ENCODE results near the gene CCDC78. TPM values are rescaled to one million over a fixed set of nuclear protein-coding genes. Genes with fewer than 3 reads are reported as not detected.

CCDC78 gene
- total RNA-seq: 2.1 and 4.9 TPM in 2 replicates

GRCh38 chr16:726438-727290 is at the start of gene CCDC78, which contains the start of gene HAGHL:
Gene CCDC78, minus strand, starts transcription at chr16:726443. Its CDS starts 76 bp downstream, at chr16:726367.
Gene HAGHL, plus strand, starts transcription at chr16:727106. Its CDS starts 404 bp downstream, at chr16:727510.

DNA sequence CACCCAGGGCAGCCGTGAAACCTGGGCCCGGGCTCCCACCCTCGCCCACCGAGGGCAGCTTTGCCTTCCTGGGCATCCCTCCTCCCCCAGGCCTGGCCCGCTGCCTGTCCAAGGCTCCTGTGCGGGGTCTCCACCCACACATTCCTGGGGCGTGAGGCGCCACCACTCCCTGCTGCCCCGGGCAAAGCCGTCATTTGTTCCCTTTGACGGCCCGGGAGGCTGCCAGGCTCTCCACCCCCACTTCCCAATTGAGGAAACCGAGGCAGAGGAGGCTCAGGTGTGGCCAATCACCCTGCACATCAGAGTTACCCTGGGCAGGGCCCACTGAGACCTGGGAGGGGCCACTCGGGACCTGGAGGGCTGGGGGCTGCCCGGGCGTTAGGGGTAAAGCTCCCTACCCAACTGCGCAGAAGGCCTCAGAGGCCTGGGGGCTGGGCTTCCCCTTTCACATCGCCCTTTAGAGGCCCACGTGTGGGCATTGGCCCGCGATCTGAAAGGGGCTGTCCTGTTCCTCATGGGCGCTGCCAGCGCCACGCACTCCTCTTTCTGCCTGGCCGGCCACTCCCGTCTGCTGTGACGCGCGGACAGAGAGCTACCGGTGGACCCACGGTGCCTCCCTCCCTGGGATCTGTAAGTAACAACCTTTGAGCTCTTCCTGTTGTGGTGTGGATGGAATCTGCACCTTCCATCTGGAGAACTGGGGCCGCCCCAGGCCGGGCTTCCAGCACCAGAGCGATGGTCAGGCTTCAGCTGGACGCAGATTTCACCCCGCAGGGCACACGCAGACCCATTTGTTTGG is 34.5 kb upstream of the CCDC78 start, which contains the start of gene MSLN:
TSS of gene MSLN (plus strand) at position 190 of the 799 bp plus-strand sequence. CDS start 1,947 bp downstream, outside the sequence.

DNA sequence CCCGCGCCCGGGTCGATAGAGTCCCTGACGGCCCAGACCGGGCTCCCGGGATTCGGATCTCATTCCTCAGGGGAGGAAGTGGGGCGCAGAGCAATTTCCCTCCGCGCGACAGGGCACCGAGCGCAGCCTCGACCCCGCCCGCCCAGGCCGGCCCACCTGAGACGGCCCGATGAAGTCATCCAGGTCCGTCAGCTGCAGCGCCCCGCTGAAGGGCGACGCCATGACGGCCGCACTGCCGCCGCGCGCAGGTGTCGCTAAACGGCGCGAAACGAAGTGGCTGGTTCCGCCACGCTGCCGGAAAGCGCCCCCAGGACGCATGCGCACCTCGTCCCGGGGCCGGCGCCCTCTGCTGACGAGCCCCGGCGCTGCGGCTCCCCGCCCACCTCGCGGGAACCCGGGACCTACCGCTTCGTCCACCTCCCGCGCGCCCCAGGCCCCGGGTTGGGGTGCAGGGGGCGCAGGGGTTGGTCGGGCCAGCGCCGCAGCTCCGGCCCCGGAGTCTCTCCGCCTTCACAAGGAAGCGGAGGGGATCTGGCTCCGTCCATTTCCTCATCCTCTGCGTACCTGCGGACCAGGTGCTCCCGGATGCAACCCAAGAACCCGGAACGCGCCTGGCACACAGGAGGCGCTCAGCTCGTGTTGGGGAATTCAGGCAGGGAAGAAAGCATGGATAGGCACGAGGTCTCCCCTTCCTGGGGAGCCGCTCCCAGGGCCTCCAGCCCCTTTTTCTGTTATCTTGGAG is 14.7 kb upstream of the CCDC78 start, which contains the start of gene CIAO3:
TSS of gene CIAO3 (minus strand) at position 234 of the 742 bp plus-strand sequence. CDS start at position 222, 12 bp downstream.

DNA sequence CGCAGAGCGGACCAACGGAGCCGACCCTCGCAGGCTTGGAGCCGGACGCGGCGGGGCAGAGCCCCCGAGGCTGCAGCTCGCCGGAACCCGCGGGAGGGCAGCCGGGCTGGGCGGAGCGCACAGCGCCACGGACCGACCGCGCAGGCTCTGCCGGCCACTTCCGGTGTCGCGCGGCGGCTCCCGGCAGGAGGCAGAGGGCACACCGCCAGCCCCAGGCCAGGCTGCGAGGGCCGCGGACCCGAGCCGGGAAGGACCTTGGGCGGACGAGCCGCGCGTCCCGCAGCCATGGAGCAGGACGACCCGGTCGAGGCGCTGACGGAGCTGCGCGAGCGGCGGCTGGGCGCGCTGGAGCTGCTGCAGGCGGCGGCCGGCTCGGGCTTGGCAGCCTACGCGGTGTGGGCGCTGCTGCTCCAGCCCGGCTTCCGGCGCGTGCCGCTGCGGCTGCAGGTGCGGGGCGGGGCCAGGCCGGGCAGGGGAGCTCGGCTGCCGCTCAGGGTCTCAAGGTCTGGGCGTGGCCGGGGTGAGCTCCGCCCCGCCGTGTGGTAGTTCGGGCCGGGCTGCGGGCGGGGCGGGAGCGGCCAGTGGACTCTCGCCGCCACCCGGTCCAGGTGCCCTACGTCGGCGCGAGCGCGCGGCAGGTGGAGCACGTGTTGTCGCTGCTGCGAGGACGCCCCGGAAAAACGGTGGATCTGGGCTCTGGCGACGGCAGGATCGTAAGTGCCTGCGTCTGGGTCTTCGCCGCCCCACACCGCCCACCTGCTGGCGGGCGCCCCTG is 5.1 kb downstream of the CCDC78 start, which contains the start of gene ANTKMT:
TSS of gene ANTKMT (plus strand) at position 157 of the 775 bp plus-strand sequence. CDS start at position 286, 129 bp downstream.

DNA sequence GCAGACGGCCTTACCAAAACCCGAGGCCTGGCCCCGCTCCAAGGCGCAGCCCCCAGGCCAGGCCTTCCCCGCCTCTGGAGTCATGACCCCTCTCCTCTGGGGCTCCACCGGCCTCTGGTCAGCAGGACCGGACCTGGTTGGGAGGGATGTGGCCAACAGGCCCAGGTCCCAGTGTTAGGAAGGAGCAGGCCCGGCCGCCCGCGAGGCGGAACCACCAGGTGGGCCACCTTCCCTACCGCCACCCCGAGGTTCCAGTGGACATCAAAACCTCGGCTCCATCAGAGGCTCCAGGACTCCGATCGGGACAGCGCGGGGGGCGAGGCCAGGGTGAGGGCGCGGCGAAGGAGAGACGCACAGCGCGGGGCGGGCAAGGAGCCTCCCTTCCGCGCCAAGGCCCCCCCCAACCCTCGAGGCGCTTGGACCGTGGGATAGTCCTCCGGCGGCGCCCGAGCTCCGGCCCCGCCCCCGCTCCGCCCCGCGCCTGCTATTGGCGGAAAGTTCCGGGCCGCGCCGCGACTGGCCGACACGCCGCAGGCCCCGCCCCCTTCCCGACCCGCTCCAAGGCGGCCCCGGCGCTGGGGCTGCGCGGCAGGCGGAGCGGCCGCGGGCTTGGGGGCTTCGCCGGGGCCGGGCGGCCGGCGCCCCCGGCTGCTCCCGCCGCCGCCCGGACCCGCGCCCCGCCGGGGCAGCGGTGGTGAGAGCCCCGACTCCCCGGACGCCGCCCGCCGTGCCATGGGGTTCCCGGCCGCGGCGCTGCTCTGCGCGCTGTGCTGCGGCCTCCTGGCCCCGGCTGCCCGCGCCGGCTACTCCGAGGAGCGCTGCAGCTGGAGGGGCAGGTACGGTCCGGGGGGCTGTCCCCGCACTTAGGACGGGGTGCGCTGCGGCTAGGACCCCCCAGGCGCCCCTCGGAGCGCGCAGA is 11.4 kb downstream of the CCDC78 start, which contains the start of gene METRN:
TSS of gene METRN (plus strand) at position 561 of the 919 bp plus-strand sequence. CDS start at position 733, 172 bp downstream.

DNA sequence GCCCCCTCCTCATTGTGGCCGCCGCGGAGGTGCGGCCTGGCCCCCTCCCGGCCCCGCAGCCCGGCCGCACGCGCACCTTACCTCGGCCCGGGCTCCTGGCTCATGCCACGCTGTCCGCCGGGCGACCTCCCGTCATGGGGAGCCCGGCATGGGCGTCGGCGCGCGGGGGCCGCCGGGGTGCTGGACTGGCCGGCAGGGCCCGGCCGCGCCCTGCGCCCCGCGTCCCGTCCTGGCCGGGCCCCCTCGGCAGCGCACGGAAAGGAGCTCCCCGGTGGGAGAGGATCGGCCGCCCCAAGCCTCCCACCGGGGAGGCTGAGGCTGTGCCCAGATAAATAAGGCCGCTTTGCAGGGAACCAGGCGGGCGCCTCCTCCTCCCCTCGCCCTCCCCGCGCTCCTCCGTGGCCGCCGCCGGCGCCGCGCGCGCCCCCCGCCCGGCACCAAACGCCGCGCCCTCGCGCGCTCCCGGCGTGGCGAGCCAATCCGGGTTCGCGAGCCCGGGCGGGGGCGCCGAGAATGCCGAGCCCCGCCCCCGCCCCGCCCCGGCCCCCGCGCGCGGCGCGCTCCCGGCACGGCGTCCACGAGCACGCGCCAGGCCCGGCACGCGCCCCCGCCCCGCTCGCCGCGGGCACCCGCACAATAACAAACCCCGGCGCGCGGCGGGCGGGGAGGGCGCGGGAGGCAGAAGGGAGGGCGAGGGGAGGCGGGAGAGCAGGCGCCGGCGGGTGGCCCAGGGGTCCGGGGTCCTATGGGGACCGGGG is 20.6 kb downstream of the CCDC78 start, which contains the start of gene FBXL16:
TSS of gene FBXL16 (minus strand) at position 371 of the 758 bp plus-strand sequence. CDS start 8,396 bp downstream, outside the sequence.

GRCh38 chr16:684071-684794 is 42.0 kb downstream of the CCDC78 start, which contains the start of gene JMJD8:
Gene JMJD8, minus strand, starts transcription at chr16:684334. Its CDS starts 15 bp downstream, at chr16:684319.

GRCh38 chr16:679814-680624 is 46.2 kb downstream of the CCDC78 start, which contains the start of gene STUB1:
Gene STUB1, plus strand, starts transcription at chr16:680410. Its CDS starts 116 bp downstream, at chr16:680526.

DNA sequence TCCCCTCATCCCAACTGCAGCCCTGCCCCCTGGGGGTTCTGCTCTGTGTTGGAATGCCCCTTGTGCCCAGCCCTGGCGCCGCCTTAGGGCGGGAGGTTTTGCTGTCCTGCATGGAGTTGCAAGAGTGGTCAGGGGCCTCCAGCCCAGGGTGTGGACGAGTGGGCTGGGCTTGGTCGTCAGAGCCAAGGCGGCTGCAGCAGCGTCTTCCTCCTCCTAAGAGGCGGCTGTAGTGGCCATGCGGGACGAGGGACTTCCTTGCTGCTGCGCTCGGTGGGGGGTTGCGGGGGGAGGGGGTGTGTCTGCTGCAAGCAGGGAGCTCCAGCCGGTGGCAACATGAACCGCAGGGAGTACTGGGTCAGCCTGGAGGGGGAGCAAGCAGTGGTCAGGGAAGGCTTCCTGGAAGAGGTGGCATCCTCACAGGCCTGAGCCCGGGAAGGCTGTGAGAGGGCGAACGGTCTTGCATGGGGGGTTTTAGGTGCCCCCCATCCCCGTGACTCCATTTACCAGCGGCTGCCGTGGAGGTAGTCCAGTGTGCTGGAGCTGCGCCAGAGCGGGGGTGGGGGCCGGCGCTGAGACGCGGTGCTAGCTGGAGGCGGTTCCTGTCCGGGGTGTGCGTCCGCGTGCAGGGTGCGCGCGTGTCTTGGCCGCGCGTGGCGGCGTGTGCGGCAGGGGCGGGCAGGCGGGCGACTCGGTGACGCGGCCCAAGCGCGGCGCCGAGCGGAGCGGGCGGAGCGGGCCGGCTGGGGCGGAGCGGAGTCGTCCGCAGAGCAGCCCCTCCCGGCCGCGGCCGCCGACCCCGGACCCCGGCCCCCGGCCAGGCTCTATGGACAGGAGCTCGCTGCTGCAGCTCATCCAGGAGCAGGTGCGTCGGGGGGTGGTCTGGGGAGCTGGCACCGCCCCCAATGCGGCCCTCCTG is 51.0 kb downstream of the CCDC78 start, which contains the start of gene RHBDL1:
TSS of gene RHBDL1 (plus strand) at position 704 of the 916 bp plus-strand sequence. CDS start at position 824, 120 bp downstream.

Other genes with a start within 250 kb of the CCDC78 start
- gene CAPN15, start 198.7 kb downstream of the CCDC78 start, total RNA-seq: 26.7 and 52.6 TPM in 2 replicates
- gene PRR35, start 166.0 kb downstream of the CCDC78 start, total RNA-seq: not detected in 2 replicates
- 0.97 and 1.5 TPM in 2 replicates for gene NHLRC4, start 159.4 kb downstream of the CCDC78 start, total RNA-seq
- 25.8 and 26.2 TPM in 2 replicates for gene PIGQ, start 156.5 kb downstream of the CCDC78 start, total RNA-seq
- gene RAB40C, start 136.4 kb downstream of the CCDC78 start, total RNA-seq: 11.3 and 15.8 TPM in 2 replicates
- gene WFIKKN1, start 95.5 kb downstream of the CCDC78 start, total RNA-seq: under 0.01 and 0.46 TPM in 2 replicates
- gene METTL26, start 90.1 kb downstream of the CCDC78 start, total RNA-seq: 69.5 and 83.7 TPM in 2 replicates
- 10.3 and 22.3 TPM in 2 replicates for gene MCRIP2, start 84.6 kb downstream of the CCDC78 start, total RNA-seq
- gene WDR90, start 77.1 kb downstream of the CCDC78 start, total RNA-seq: 11.0 and 19.6 TPM in 2 replicates
- 32.7 and 66.1 TPM in 2 replicates for gene RHOT2, start 58.3 kb downstream of the CCDC78 start, total RNA-seq
- gene RHBDL1, start 50.8 kb downstream of the CCDC78 start, total RNA-seq: 4.6 and 6.5 TPM in 2 replicates
- gene STUB1, start 46.0 kb downstream of the CCDC78 start, total RNA-seq: 95.6 and 120 TPM in 2 replicates
- 35.6 and 39.6 TPM in 2 replicates for gene JMJD8, start 42.1 kb downstream of the CCDC78 start, total RNA-seq
- gene WDR24, start 36.0 kb downstream of the CCDC78 start, total RNA-seq: 5.3 and 7.9 TPM in 2 replicates
- gene FBXL16, start 20.6 kb downstream of the CCDC78 start, total RNA-seq: 0.28 and 0.59 TPM in 2 replicates
- gene METRN, start 11.3 kb downstream of the CCDC78 start, total RNA-seq: 75.4 and 85.8 TPM in 2 replicates
- 19.4 and 39.8 TPM in 2 replicates for gene ANTKMT, start 5.3 kb downstream of the CCDC78 start, total RNA-seq
- 18.7 and 19.6 TPM in 2 replicates for gene HAGHL, start 663 bp upstream of the CCDC78 start, total RNA-seq
- 21.5 and 28.8 TPM in 2 replicates for gene CIAO3, start 14.6 kb upstream of the CCDC78 start, total RNA-seq
- not detected in 2 replicates for gene MSLN, start 34.3 kb upstream of the CCDC78 start, total RNA-seq
- gene RPUSD1, start 61.9 kb upstream of the CCDC78 start, total RNA-seq: 19.3 and 31.1 TPM in 2 replicates
- 5.3 and 15.8 TPM in 2 replicates for gene CHTF18, start 62.2 kb upstream of the CCDC78 start, total RNA-seq
- not detected in 2 replicates for gene GNG13, start 74.3 kb upstream of the CCDC78 start, total RNA-seq
- 25.3 and 26.1 TPM in 2 replicates for gene LMF1, start 244.5 kb upstream of the CCDC78 start, total RNA-seq

Data from smooth muscle cell of the umbilical artery (primary cell).